Stomach (tissue), 9 donors: Measurements from ENCODE around the gene APOO. TPM values are rescaled to one million over a fixed set of nuclear protein-coding genes. Genes with fewer than 3 reads are reported as not detected.

Experiments
- DNase-seq, 2 donors: peaks; one replicate each; pipeline versions ENCODE4 v3.0.0 to v3.0.0-alpha.2; 2013 to 2019
- H3K27ac ChIP-seq, 5 donors: fragments of 200-600 bp in 4 of 5; sonication (generic) in 4 of 5; one replicate each; pipeline ENCODE4 v1.5.1; 2013 to 2019; ENCODE audit warnings: mild to moderate bottlenecking in 1 of 5, moderate library complexity in 1 of 5
- H3K27me3 ChIP-seq, 3 donors: fragments of 200-600 bp; sonication (generic); one replicate each; pipeline ENCODE4 v1.5.1; 2017 to 2019; ENCODE audit warnings: mixed run types in 1 of 3
- H3K36me3 ChIP-seq, 4 donors: fragments of 200-600 bp; sonication (generic); 1 replicate in 3 of 4; 2 replicates in 1 of 4; pipeline ENCODE4 v1.5.1; 2016 to 2019
- H3K4me1 ChIP-seq, 4 donors: fragments of 200-600 bp; sonication (generic); one replicate each; pipeline ENCODE4 v1.5.1; 2016 to 2019
- H3K4me3 ChIP-seq, 4 donors: fragments of 200-600 bp; sonication (generic) in 3 of 4; one replicate each; pipeline ENCODE4 v1.5.1; 2016 to 2019; ENCODE audit warnings: mild to moderate bottlenecking in 1 of 4
- H3K9me3 ChIP-seq, 4 donors: fragments of 200-600 bp; sonication (generic); one replicate each; pipeline ENCODE4 v1.5.1; 2016 to 2019
- CTCF ChIP-seq, 7 experiments: fragments of 450-650 bp in 4 of 7; fragments of 200-600 bp in 3 of 7; sonication (generic) in 3 of 7; IDR thresholded peaks; one replicate each; pipeline ENCODE4 v1.5.1; 2016 to 2019; ENCODE audit warnings: antibody characterized with exemption in 7 of 7, control low read depth in 2 of 7, mild to moderate bottlenecking in 1 of 7
- EP300 ChIP-seq: sonication (generic); formaldehyde crosslinking; IDR thresholded peaks from one replicate; pipeline ENCODE4 v1.6.1; 2017; ENCODE audit warnings: antibody characterized with exemption
- POLR2A ChIP-seq, 4 donors: fragments of 450-650 bp; IDR thresholded peaks; one replicate each; pipeline ENCODE4 v1.6.1; 2016; ENCODE audit warnings: antibody characterized with exemption in 4 of 4, control low read depth in 2 of 4, mild to moderate bottlenecking in 1 of 4, moderate library complexity in 1 of 4
- POLR2AphosphoS5 ChIP-seq, 3 donors: sonication (generic); formaldehyde crosslinking; IDR thresholded peaks; one replicate each; pipeline ENCODE4 v1.6.1; 2016; ENCODE audit warnings: antibody characterized with exemption in 3 of 3
- WGBS, 5 donors: extraction: QIAGEN DNeasy Blood & Tissue Kit in 3 of 5; methylation state at CpG; one replicate each; pipeline versions ENCODE4 v1.1.5 to v1.1.7; 2013 to 2018; 5-methylcytosine and 5-hydroxymethylcytosine counted together
- intact Hi-C: fragments of 100-400 bp; cut with DNase I; formaldehyde crosslinking; loops from one replicate; pipeline ENCODE4 v1.15.1; 2023; ENCODE audit warnings: low total_unique reads
- polyA plus RNA-seq, 3 donors: library from polyadenylated mRNA; stranded (reverse); fragments of 200-250 nt; gene quantifications; one replicate each; pipeline ENCODE4 v1.2.3, GENCODE V29; 2013
- total RNA-seq, 5 donors: library from RNA; depleted of rRNA; stranded (reverse); fragments of >200 nt; gene quantifications; one replicate each; pipeline versions ENCODE4 v1.1.0 to v1.2.3, GENCODE V29; 2014 to 2016
- donor health status: healthy with polysubstance abuse.
- donor health status: Bipolar disorder and iron deficiency.
- donor health status: healthy.

The APOO gene
- total and polyA plus RNA-seq, 8 donors = 2.0 to 29.4 (median 15.7) TPM

DNA sequence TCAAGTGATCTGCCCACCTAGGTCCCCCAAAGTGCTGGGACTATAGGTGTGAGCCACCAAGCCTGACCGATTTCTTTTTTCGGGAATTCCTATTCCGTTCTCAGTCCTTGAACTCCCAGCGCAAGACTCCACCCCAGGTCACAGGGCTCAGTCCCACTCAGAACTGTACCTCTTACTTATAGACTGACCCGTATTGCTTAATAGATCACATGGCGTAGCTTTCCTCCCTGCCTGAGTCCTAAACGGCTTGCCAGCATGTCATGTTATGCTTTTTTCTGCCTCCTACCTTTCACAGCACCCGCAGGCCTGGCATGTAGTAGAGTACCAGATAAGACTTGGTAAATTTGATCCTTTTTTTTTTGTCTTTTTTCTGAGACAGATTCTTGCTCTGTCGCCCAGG lies 102.3 kb downstream of the APOO start:
- peak overlapping the region; percentile 50 to 87 (median 75) for H3K27ac ChIP-seq
- peak in 1 of 2 donors; percentile 31 for DNase-seq
- peaks cover 0 to 30% (median 3%) of the 10 kb centered on the region in 4 donors for H3K4me1 ChIP-seq
- H3K4me3 ChIP-seq = no peak overlapping the region
- intact Hi-C loops = no loop called here
- 56 to 88% (median 70%) methylated on average over 7 to 9 of the region's 9 CpGs for WGBS, 5 donors
- no peaks in the 10 kb centered on the region for H3K9me3 ChIP-seq
- TF ChIP-seq CTCF (IDR thresholded peaks at IDR 0.05) = no peak
- no peak for TF ChIP-seq EP300
- no peak for TF ChIP-seq POLR2AphosphoS5 (IDR thresholded peaks at IDR 0.05)
- TF ChIP-seq POLR2A (IDR thresholded peaks at IDR 0.05) = no peak
- no peaks in the 10 kb centered on the region for H3K36me3 ChIP-seq
- H3K27me3 ChIP-seq = no peaks in the 10 kb centered on the region

GRCh38 chrX:23804578-23804977 lies 103.2 kb downstream of the APOO start:
- no peak for TF ChIP-seq EP300
- no peak for TF ChIP-seq POLR2A (IDR thresholded peaks at IDR 0.05)
- no peak for TF ChIP-seq POLR2AphosphoS5 (IDR thresholded peaks at IDR 0.05)
- TF ChIP-seq CTCF (IDR thresholded peaks at IDR 0.05) = no peak
- peaks cover 0 to 30% (median 3%) of the 10 kb centered on the region in 4 donors for H3K4me1 ChIP-seq
- H3K27me3 ChIP-seq = no peaks in the 10 kb centered on the region
- DNase-seq = no peak
- intact Hi-C loops = no loop called here
- WGBS, 5 donors = 50 to 76% (median 63%) methylated on average over 1 to 3 of the region's 3 CpGs
- no peaks in the 10 kb centered on the region for H3K9me3 ChIP-seq
- H3K4me3 ChIP-seq = no peak overlapping the region
- H3K27ac ChIP-seq = peak overlapping the region; percentile 50 to 87 (median 75)
- no peaks in the 10 kb centered on the region for H3K36me3 ChIP-seq

GRCh38 chrX:23803931-23804381 lies 103.8 kb downstream of the APOO start:
- H3K9me3 ChIP-seq = no peaks in the 10 kb centered on the region
- no peaks in the 10 kb centered on the region for H3K27me3 ChIP-seq
- no peak for TF ChIP-seq POLR2A (IDR thresholded peaks at IDR 0.05)
- no peak for TF ChIP-seq EP300
- TF ChIP-seq CTCF (IDR thresholded peaks at IDR 0.05) = no peak
- peak in 2 of 3 donors; percentile 10 to 60 for TF ChIP-seq POLR2AphosphoS5 (IDR thresholded peaks at IDR 0.05)
- peak; percentile 46 to 77 for DNase-seq
- no peak overlapping the region for H3K4me3 ChIP-seq
- peaks cover 0 to 30% (median 3%) of the 10 kb centered on the region in 4 donors for H3K4me1 ChIP-seq
- H3K36me3 ChIP-seq = no peaks in the 10 kb centered on the region
- intact Hi-C loops = no loop called here
- H3K27ac ChIP-seq = peak overlapping the region; percentile 47 to 87 (median 75)
- WGBS, 5 donors = 32 to 62% (median 45%) methylated on average over 1 to 5 of the region's 5 CpGs

DNA sequence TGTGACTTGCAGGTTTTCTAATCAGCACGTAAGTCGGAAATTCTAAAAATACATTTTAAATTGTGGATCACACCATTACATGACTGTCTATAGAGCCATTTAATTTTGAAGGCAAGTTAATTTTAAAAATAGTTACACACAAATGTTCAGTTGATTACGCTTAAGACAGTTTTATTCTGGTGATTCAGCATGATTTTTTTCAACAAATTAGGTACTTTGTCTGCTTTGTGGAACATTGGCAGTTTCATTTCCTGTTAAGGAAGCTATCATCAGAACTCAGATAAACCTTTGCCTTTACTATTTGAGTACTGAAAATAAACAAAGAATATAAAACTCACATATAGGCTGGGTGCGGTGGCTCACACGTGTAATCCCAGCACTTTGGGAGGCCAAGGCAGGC lies 105.3 kb downstream of the APOO start:
- H3K9me3 ChIP-seq = no peaks in the 10 kb centered on the region
- DNase-seq = no peak
- H3K27ac ChIP-seq = peak overlapping the region; percentile 73 to 87 (median 78)
- no peak overlapping the region for H3K4me3 ChIP-seq
- H3K27me3 ChIP-seq = no peaks in the 10 kb centered on the region
- TF ChIP-seq POLR2A (IDR thresholded peaks at IDR 0.05) = no peak
- TF ChIP-seq EP300 = no peak
- no peak for TF ChIP-seq POLR2AphosphoS5 (IDR thresholded peaks at IDR 0.05)
- TF ChIP-seq CTCF (IDR thresholded peaks at IDR 0.05) = no peak
- H3K4me1 ChIP-seq = peaks cover 0 to 29% (median 3%) of the 10 kb centered on the region in 4 donors
- intact Hi-C loops = no loop called here
- 27 to 55% (median 52%) methylated on average over 5 of the region's 5 CpGs for WGBS, 5 donors
- H3K36me3 ChIP-seq = no peaks in the 10 kb centered on the region
